PC-9 (cell line): Measurements from ENCODE around the gene SCUBE2.

Experiments used
- EZH2 ChIP-seq: fragments of 200-600 bp; sonication (generic); IDR thresholded peaks from 2 replicates; pipeline ENCODE4 v1.8.0; 2017; ENCODE audit warnings: antibody characterized with exemption, low read depth
- TF ChIP-seq, protein P1 (sequence below): fragments of 200-600 bp; sonication (generic); conservative IDR thresholded peaks from 2 replicates; pipeline ENCODE4 v1.6.1; 2017; ENCODE audit warnings: mixed run types, antibody characterized with exemption, mild to moderate bottlenecking, moderate library complexity

DNA sequence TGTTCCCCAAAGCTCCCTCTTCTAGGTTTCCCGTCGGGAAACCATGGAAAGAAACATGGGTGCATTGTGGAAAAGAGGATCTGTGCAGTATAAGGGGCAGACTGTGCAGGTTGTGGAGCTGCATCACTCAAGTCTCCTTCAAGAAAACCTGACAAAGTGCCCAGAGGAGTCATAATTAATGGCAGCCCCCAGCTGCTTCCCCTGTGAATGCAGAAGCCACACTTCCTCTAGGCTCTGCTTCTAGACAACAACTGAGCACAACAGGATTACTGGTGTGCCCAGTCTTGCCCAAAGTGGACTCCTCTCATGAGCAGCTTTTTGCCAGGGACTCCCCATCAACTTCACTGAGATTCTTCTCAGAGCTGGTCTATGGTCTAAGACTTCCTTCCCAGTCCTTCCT, 42.6 kb upstream of the SCUBE2 start:
- TF ChIP-seq, protein P1, sequence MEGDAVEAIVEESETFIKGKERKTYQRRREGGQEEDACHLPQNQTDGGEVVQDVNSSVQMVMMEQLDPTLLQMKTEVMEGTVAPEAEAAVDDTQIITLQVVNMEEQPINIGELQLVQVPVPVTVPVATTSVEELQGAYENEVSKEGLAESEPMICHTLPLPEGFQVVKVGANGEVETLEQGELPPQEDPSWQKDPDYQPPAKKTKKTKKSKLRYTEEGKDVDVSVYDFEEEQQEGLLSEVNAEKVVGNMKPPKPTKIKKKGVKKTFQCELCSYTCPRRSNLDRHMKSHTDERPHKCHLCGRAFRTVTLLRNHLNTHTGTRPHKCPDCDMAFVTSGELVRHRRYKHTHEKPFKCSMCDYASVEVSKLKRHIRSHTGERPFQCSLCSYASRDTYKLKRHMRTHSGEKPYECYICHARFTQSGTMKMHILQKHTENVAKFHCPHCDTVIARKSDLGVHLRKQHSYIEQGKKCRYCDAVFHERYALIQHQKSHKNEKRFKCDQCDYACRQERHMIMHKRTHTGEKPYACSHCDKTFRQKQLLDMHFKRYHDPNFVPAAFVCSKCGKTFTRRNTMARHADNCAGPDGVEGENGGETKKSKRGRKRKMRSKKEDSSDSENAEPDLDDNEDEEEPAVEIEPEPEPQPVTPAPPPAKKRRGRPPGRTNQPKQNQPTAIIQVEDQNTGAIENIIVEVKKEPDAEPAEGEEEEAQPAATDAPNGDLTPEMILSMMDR = no peak
- no peak for TF ChIP-seq EZH2
